CD14-positive monocyte (primary cell): ENCODE data around the gene LENEP. TPM values are rescaled to one million over a fixed set of nuclear protein-coding genes. Genes with fewer than 3 reads are reported as not detected.

Source experiments
- DNase-seq, 3 donors: peaks; one replicate each; pipeline ENCODE4 v3.0.0-alpha.2; 2011 to 2022
- H2AFZ ChIP-seq: 2 replicates; pipeline ENCODE4 v1.6.0; 2012; ENCODE audit warnings: mild to moderate bottlenecking, low read depth, low read length, inconsistent platforms; ENCODE audit not compliant: insufficient read depth, poor library complexity, severe bottlenecking
- H3K27ac ChIP-seq, 2 donors: 1 replicate in 1 of 2; 2 replicates in 1 of 2; pipeline ENCODE4 v1.5.1; 2012 to 2013; ENCODE audit warnings: low read length in 2 of 2, control low read depth in 1 of 2, inconsistent platforms in 1 of 2, low read depth in 1 of 2, mild to moderate bottlenecking in 1 of 2
- H3K27me3 ChIP-seq, 2 donors: one replicate each; pipeline versions ENCODE4 v1.6.0 to v1.6.1; 2011 to 2013; ENCODE audit warnings: low read length in 2 of 2; ENCODE audit not compliant: control insufficient read depth in 2 of 2, insufficient read depth in 2 of 2
- H3K36me3 ChIP-seq, 2 donors: replicated peaks in 1 of 2; 1 replicate in 1 of 2; 2 replicates in 1 of 2; pipeline versions ENCODE4 v1.5.1 to v1.6.1; 2012 to 2013; ENCODE audit warnings: low read length in 2 of 2, control low read depth in 1 of 2, inconsistent platforms in 1 of 2, mild to moderate bottlenecking in 1 of 2; ENCODE audit not compliant: insufficient read depth in 2 of 2, control insufficient read depth in 1 of 2
- H3K4me1 ChIP-seq, 2 donors: 1 replicate in 1 of 2; 2 replicates in 1 of 2; pipeline versions ENCODE4 v1.5.1 to v1.6.1; 2012 to 2013; ENCODE audit warnings: low read length in 2 of 2, control low read depth in 1 of 2, inconsistent platforms in 1 of 2, mild to moderate bottlenecking in 1 of 2, moderate library complexity in 1 of 2; ENCODE audit not compliant: insufficient read depth in 2 of 2, control insufficient read depth in 1 of 2
- H3K4me2 ChIP-seq: replicated peaks from 2 replicates; pipeline ENCODE3; 2012; ENCODE audit warnings: low read length, moderate library complexity, mild to moderate bottlenecking; ENCODE audit not compliant: poor library complexity, severe bottlenecking; ENCODE audit errors: extremely low read depth
- H3K4me3 ChIP-seq, 3 experiments: fragments of 200-600 bp in 1 of 3; sonication (generic) in 1 of 3; replicated peaks in 1 of 3; 1 replicate in 2 of 3; 2 replicates in 1 of 3; pipeline ENCODE4 v1.5.1; 2011 to 2013; ENCODE audit warnings: low read length in 3 of 3, mild to moderate bottlenecking in 3 of 3, control low read depth in 2 of 3, low read depth in 2 of 3, inconsistent platforms in 1 of 3, moderate library complexity in 1 of 3
- H3K79me2 ChIP-seq: 2 replicates; pipeline ENCODE4 v1.6.0; 2012; ENCODE audit warnings: mild to moderate bottlenecking, control low read depth, inconsistent platforms, low read length, moderate library complexity; ENCODE audit not compliant: insufficient read depth
- H3K9ac ChIP-seq: 2 replicates; pipeline ENCODE4 v1.6.0; 2017; ENCODE audit warnings: low read length, mild to moderate bottlenecking; ENCODE audit not compliant: insufficient read depth, poor library complexity, severe bottlenecking
- H3K9me3 ChIP-seq, 2 donors: replicated peaks in 1 of 2; 1 replicate in 1 of 2; 2 replicates in 1 of 2; pipeline versions ENCODE4 v1.5.1 to v1.6.1; 2012 to 2013; ENCODE audit warnings: low read length in 2 of 2, control low read depth in 1 of 2; ENCODE audit not compliant: control insufficient read depth in 1 of 2, insufficient read depth in 1 of 2
- H4K20me1 ChIP-seq: 2 replicates; pipeline ENCODE4 v1.6.0; 2012; ENCODE audit warnings: mild to moderate bottlenecking, low read length, control low read depth, moderate library complexity; ENCODE audit not compliant: insufficient read depth
- H3K27ac Mint-ChIP-seq, 7 donors: one replicate each; pipeline ENCODE4 v1.8.0; 2020; ENCODE audit warnings: mild to moderate bottlenecking in 7 of 7, mixed read lengths in 7 of 7, moderate library complexity in 6 of 7, inconsistent platforms in 2 of 7
- H3K27me3 Mint-ChIP-seq, 3 donors: one replicate each; pipeline ENCODE4 v1.8.0; 2021 to 2022; ENCODE audit warnings: low read depth in 3 of 3, mild to moderate bottlenecking in 3 of 3, mixed read lengths in 3 of 3, moderate library complexity in 3 of 3, inconsistent platforms in 1 of 3
- H3K36me3 Mint-ChIP-seq, 2 donors: one replicate each; pipeline ENCODE4 v1.8.0; 2020; ENCODE audit warnings: mixed read lengths in 2 of 2, inconsistent platforms in 1 of 2, mild to moderate bottlenecking in 1 of 2
- H3K4me1 Mint-ChIP-seq: one replicate; pipeline ENCODE4 v1.8.0; 2020; ENCODE audit warnings: mild to moderate bottlenecking, mixed read lengths
- H3K4me3 Mint-ChIP-seq, 2 donors: one replicate each; pipeline ENCODE4 v1.8.0; 2020; ENCODE audit warnings: mild to moderate bottlenecking in 2 of 2, mixed read lengths in 2 of 2, moderate library complexity in 1 of 2
- H3K9me3 Mint-ChIP-seq, 7 donors: one replicate each; pipeline ENCODE4 v1.8.0; 2020 to 2022; ENCODE audit warnings: mixed read lengths in 7 of 7, mild to moderate bottlenecking in 6 of 7, moderate library complexity in 6 of 7, inconsistent platforms in 2 of 7
- WGBS: methylation state at CpG from one replicate; pipeline ENCODE4 v1.1.5; 2013; ENCODE audit warnings: missing lambda C conversion rate; ENCODE audit not compliant: insufficient coverage; 5-methylcytosine and 5-hydroxymethylcytosine counted together
- intact Hi-C, 2 donors: fragments of 100-400 bp; cut with micrococcal nuclease; formaldehyde crosslinking; loops; one replicate each; pipeline versions ENCODE4 v1.15.0 to v1.15.1; 2023
- polyA plus RNA-seq, 3 donors: library from polyadenylated mRNA; depleted of rRNA in 1 of 3; unstranded in 2 of 3; stranded (reverse) in 1 of 3; fragments of 300-500 nt in 2 of 3; fragments of >200 nt in 1 of 3; fragmentation: Illumina TruSeq in 2 of 3; gene quantifications; 1 replicate in 2 of 3; 2 replicates in 1 of 3; pipeline ENCODE4 v1.2.3, GENCODE V29; 2012 to 2021
- TF ChIP-seq, protein P1 (sequence below): fragments of 200-600 bp; IDR thresholded peaks from one replicate; pipeline ENCODE4 v1.8.0; 2022; ENCODE audit warnings: antibody characterized with exemption, mild to moderate bottlenecking

Gene LENEP
- polyA plus RNA-seq, 3 donors = not detected

- Histone ChIP-seq H3K9ac (no peak overlapping the region), H3K79me2 (peaks cover 79% of the 10 kb centered on the region), H2AFZ (no peak overlapping the region), H4K20me1 (peaks cover 100% of the 10 kb centered on the region), H3K4me1 (peaks cover 81 to 86% of the 10 kb centered on the region in 2 donors), H3K9me3 (no peaks in the 10 kb centered on the region), H3K4me2 (no peak overlapping the region), H3K36me3 (peaks cover 46 to 56% of the 10 kb centered on the region in 2 donors), H3K27ac (peak overlapping the region in 1 of 2 donors; percentile 12), H3K4me3 (no peak overlapping the region), H3K27me3 (no peaks in the 10 kb centered on the region)
- Mint-ChIP-seq H3K27ac (no peak overlapping the region), H3K4me1 (peaks cover 78% of the 10 kb centered on the region), H3K27me3 (peaks cover 0 to 2% (median 0%) of the 10 kb centered on the region in 3 donors), H3K36me3 (peaks cover 43 to 70% of the 10 kb centered on the region in 2 donors), H3K4me3 (no peak overlapping the region), H3K9me3 (peaks cover 0 to 2% (median 0%) of the 10 kb centered on the region in 7 donors)
- no peak for DNase-seq
- intact Hi-C loops = loop anchor here in 1 of 2 donors (5.0 kb wide), 2 partner anchors 33 to 53 kb away; partner anchors contain the start of genes FLAD1 and PYGO2
- TF ChIP-seq, protein P1, sequence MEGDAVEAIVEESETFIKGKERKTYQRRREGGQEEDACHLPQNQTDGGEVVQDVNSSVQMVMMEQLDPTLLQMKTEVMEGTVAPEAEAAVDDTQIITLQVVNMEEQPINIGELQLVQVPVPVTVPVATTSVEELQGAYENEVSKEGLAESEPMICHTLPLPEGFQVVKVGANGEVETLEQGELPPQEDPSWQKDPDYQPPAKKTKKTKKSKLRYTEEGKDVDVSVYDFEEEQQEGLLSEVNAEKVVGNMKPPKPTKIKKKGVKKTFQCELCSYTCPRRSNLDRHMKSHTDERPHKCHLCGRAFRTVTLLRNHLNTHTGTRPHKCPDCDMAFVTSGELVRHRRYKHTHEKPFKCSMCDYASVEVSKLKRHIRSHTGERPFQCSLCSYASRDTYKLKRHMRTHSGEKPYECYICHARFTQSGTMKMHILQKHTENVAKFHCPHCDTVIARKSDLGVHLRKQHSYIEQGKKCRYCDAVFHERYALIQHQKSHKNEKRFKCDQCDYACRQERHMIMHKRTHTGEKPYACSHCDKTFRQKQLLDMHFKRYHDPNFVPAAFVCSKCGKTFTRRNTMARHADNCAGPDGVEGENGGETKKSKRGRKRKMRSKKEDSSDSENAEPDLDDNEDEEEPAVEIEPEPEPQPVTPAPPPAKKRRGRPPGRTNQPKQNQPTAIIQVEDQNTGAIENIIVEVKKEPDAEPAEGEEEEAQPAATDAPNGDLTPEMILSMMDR = no peak
- 96% methylated on average over 12 of the region's 31 CpGs for WGBS
These were observed 21.5 kb downstream of the LENEP start for GRCh38 chr1:155014709-155015508.

DNA sequence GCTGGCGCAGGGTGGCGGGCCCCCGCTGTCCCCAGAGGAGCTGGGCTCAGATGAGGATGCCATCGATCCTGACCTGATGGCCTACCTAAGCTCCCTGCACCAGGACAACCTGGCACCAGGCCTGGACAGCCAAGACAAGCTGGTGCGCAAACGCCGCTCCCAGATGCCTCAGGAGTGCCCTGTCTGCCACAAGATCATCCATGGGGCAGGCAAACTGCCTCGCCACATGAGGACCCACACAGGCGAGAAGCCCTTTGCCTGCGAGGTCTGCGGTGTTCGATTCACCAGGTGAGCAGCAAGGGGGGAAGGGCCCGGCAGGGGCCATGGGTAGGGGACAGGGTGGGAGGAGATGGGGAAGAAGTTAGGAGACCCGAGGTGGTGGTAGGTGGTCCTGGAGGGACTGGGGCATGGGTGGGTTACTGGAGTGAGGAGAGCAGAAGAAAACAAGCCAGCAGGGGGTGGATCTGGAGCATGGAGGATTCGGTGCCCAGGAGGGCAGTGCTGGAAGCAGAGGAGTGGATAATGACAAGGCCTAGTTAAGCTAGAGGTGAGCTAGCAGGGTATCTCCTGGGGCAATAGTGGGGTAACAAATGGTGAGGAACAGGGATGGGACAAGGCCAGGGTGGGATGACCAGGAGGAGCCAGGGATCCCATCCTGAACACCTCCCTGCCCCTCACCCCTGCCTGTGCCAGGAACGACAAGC, 22.3 kb downstream of the LENEP start:
- H3K27me3 Mint-ChIP-seq = peaks cover 0 to 2% (median 0%) of the 10 kb centered on the region in 3 donors
- peak overlapping the region in 1 of 3 experiments; percentile 68 for H3K4me3 ChIP-seq
- 87% methylated on average over 16 of the region's 16 CpGs for WGBS
- peak overlapping the region; percentile 78 for H3K4me2 ChIP-seq
- peaks cover 71% of the 10 kb centered on the region for H3K79me2 ChIP-seq
- peak overlapping the region in 1 of 2 donors; percentile 56 for H3K27ac ChIP-seq
- H4K20me1 ChIP-seq = peaks cover 99% of the 10 kb centered on the region
- no peaks in the 10 kb centered on the region for H3K9me3 ChIP-seq
- peaks cover 46 to 56% of the 10 kb centered on the region in 2 donors for H3K36me3 ChIP-seq
- intact Hi-C loops = loop anchor here (2.0 to 5.0 kb wide), 4 partner anchors 13 to 53 kb away; partner anchors contain the start of genes FLAD1 (in 1 of the 2), PYGO2 (in 1 of the 2) and ZBTB7B (in 1 of the 2)
- H3K4me1 Mint-ChIP-seq = peaks cover 73% of the 10 kb centered on the region
- no peak overlapping the region for H3K9ac ChIP-seq
- no peak overlapping the region for H2AFZ ChIP-seq
- peak overlapping the region; percentile 33 to 92 (median 72) for H3K27ac Mint-ChIP-seq
- peaks cover 0 to 2% (median 0%) of the 10 kb centered on the region in 7 donors for H3K9me3 Mint-ChIP-seq
- H3K4me3 Mint-ChIP-seq = peak overlapping the region in 1 of 2 donors; percentile 26
- TF ChIP-seq, protein P1 = no peak
- no peak for DNase-seq
- no peaks in the 10 kb centered on the region for H3K27me3 ChIP-seq
- H3K4me1 ChIP-seq = peaks cover 73 to 78% of the 10 kb centered on the region in 2 donors
- peaks cover 43 to 68% of the 10 kb centered on the region in 2 donors for H3K36me3 Mint-ChIP-seq
